K562 (cell line): ENCODE data around the gene FSTL4. TPM values are rescaled to one million over a fixed set of nuclear protein-coding genes. Genes with fewer than 3 reads are reported as not detected.

Source experiments
- ATAC-seq: fragments of 200-7000 bp; cut with Tn5 transposase; 3 replicates; pipeline ENCODE4 v1.9.1; 2020; ENCODE audit warnings: moderate library complexity
- BruUV-seq: library from RNA; stranded (reverse); fragments of 400-500 nt; replicated peaks from 2 replicates; lab custom pipeline; 2021; lab: Mats Ljungman, UMichigan
- CTCF ChIA-PET: fragments of 300-600 bp; formaldehyde crosslinking; extraction: SDS; loops from one replicate; lab custom pipeline; 2021; ENCODE audit warnings: low intra/inter-chr PET ratio; lab: Yijun Ruan, JAX
- POLR2A ChIA-PET: fragments of 300-600, 350-650 bp; sonication (Branson Sonifier 250); formaldehyde crosslinking; extraction: SDS; loops from one replicate; lab custom pipeline; 2021; ENCODE audit warnings: antibody characterized with exemption, inconsistent platforms; lab: Yijun Ruan, JAX
- DNase-seq, 4 experiments: peaks; one replicate each; pipeline versions ENCODE4 v3.0.0 to v3.0.0-alpha.2; 2011 to 2018; ENCODE audit warnings: low spot score in 3 of 4, mixed read lengths in 3 of 4; ENCODE audit errors: extremely low read depth in 1 of 4
- FAIRE-seq: peaks from 2 replicates; lab custom pipeline; 2011; peaks lifted over from hg19 to GRCh38; lab: Jason Lieb, UNC
- H2AFZ ChIP-seq: 2 replicates; pipeline ENCODE4 v1.6.0; 2011; ENCODE audit warnings: low read depth, low read length, control low read depth, inconsistent platforms
- H3K27ac ChIP-seq: fragments of 200-600 bp; 3 replicates; pipeline ENCODE4 v1.8.0; 2011; ENCODE audit warnings: low read depth, mild to moderate bottlenecking, control low read depth, inconsistent platforms, low read length, moderate library complexity, mixed read lengths; ENCODE audit errors: extremely low read depth
- H3K27me3 ChIP-seq, 2 experiments: fragments of 300-600 bp in 1 of 2; 2 replicates in 1 of 2; 3 replicates in 1 of 2; pipeline versions ENCODE4 v1.6.0 to v1.8.0; 2011; ENCODE audit warnings: inconsistent platforms in 2 of 2, low read length in 2 of 2, mild to moderate bottlenecking in 1 of 2, mixed read lengths in 1 of 2, moderate library complexity in 1 of 2; ENCODE audit not compliant: control insufficient read depth in 2 of 2, insufficient read depth in 2 of 2
- H3K36me3 ChIP-seq: fragments of 300-600 bp; 3 replicates; pipeline ENCODE4 v1.8.0; 2011; ENCODE audit warnings: mild to moderate bottlenecking, low read length, inconsistent platforms; ENCODE audit not compliant: control insufficient read depth, insufficient read depth
- H3K4me1 ChIP-seq, 2 experiments: fragments of 200-600 bp in 1 of 2; replicated peaks in 1 of 2; 2 replicates in 1 of 2; 3 replicates in 1 of 2; pipeline versions ENCODE4 v1.5.1 to v1.8.0; 2011; ENCODE audit warnings: inconsistent platforms in 2 of 2, low read length in 2 of 2, mild to moderate bottlenecking in 1 of 2, mixed read lengths in 1 of 2, moderate library complexity in 1 of 2; ENCODE audit not compliant: control insufficient read depth in 2 of 2, insufficient read depth in 2 of 2
- H3K4me2 ChIP-seq: 2 replicates; pipeline ENCODE4 v1.6.1; 2011; ENCODE audit warnings: low read length, control low read depth, inconsistent platforms, mixed read lengths; ENCODE audit not compliant: insufficient read depth
- H3K4me3 ChIP-seq: fragments of 200-600 bp; sonication (generic), shearing (Covaris generic); 2 replicates; pipeline ENCODE4 v1.5.1; 2016; ENCODE audit warnings: control low read depth, inconsistent platforms
- H3K79me2 ChIP-seq: fragments of 200-600 bp; 3 replicates; pipeline ENCODE4 v1.8.0; 2011; ENCODE audit warnings: low read length, inconsistent platforms; ENCODE audit not compliant: control insufficient read depth, insufficient read depth
- H3K9ac ChIP-seq, 2 experiments: 2 replicates each; pipeline versions ENCODE4 v1.6.0 to v1.6.1; 2011; ENCODE audit warnings: low read depth in 2 of 2, low read length in 2 of 2, control low read depth in 1 of 2, inconsistent platforms in 1 of 2, mild to moderate bottlenecking in 1 of 2, mixed read lengths in 1 of 2; ENCODE audit not compliant: insufficient read depth in 1 of 2
- H3K9me1 ChIP-seq: one replicate; pipeline ENCODE4 v1.6.0; 2011; ENCODE audit warnings: inconsistent platforms, mild to moderate bottlenecking, low read length, moderate library complexity; ENCODE audit not compliant: control insufficient read depth, insufficient read depth
- H3K9me3 ChIP-seq: replicated peaks from 2 replicates; pipeline ENCODE4 v1.5.1; 2011; ENCODE audit warnings: low read depth, low read length, inconsistent platforms; ENCODE audit not compliant: control insufficient read depth, insufficient read depth
- H4K20me1 ChIP-seq: replicated peaks from 2 replicates; pipeline ENCODE4 v1.6.1; 2011; ENCODE audit warnings: low read length, inconsistent platforms, mixed read lengths; ENCODE audit not compliant: control insufficient read depth, insufficient read depth
- CUX1 ChIP-seq: fragments of 200-800 bp; sonication (Bioruptor generic); IDR thresholded peaks from 2 replicates; pipeline ENCODE4 v1.6.1; 2016; ENCODE audit warnings: missing genetic modification characterization, missing compliant biosample characterization
- ETS2 ChIP-seq: IDR thresholded peaks from 2 replicates; pipeline ENCODE4 v1.6.1; 2016; ENCODE audit warnings: borderline replicate concordance, missing genetic modification characterization, mild to moderate bottlenecking, moderate library complexity, missing compliant biosample characterization; ENCODE audit not compliant: poor library complexity, severe bottlenecking
- ETV1 ChIP-seq: fragments of 450-650 bp; conservative IDR thresholded peaks from 2 replicates; pipeline ENCODE4 v1.6.1; 2016; ENCODE audit warnings: missing genetic modification characterization, control low read depth, low read depth, missing compliant biosample characterization
- HNRNPUL1 ChIP-seq: fragments of 200-400 bp; formaldehyde crosslinking; IDR thresholded peaks from 2 replicates; pipeline ENCODE4 v1.6.1; 2017; ENCODE audit warnings: low read length
- KAT7 ChIP-seq: sonication (generic); formaldehyde crosslinking; IDR thresholded peaks from 2 replicates; pipeline ENCODE4 v1.8.0; 2022; ENCODE audit warnings: missing genetic modification reagents, mild to moderate bottlenecking, borderline replicate concordance
- KLF13 ChIP-seq: fragments of 450-650 bp; IDR thresholded peaks from 2 replicates; pipeline ENCODE4 v1.6.1; 2016; ENCODE audit warnings: missing genetic modification characterization, low read depth, mild to moderate bottlenecking, missing compliant biosample characterization, moderate library complexity, borderline replicate concordance
- PHB ChIP-seq: fragments of 250-450 bp; sonication (Bioruptor Pico); IDR thresholded peaks from 2 replicates; pipeline ENCODE4 v1.5.0; 2021
- POU5F1 ChIP-seq: fragments of 150-350 bp; IDR thresholded peaks from 2 replicates; pipeline ENCODE4 v1.6.1; 2014; ENCODE audit warnings: borderline replicate concordance, low read length, low read depth, mild to moderate bottlenecking; ENCODE audit not compliant: partially characterized antibody
- ZBED1 ChIP-seq: IDR thresholded peaks from 2 replicates; pipeline ENCODE4 v1.6.1; 2014
- ZNF146 ChIP-seq: IDR thresholded peaks from one replicate; pipeline ENCODE4 v1.6.1; 2018; ENCODE audit warnings: missing compliant biosample characterization; ENCODE audit not compliant: unreplicated experiment
- WGBS: fragments of 100-300 bp; shearing (Covaris generic); methylation state at CpG from one replicate; pipeline ENCODE4 v1.1.6; 2016; ENCODE audit warnings: low coverage, mixed read lengths; ENCODE audit not compliant: insufficient coverage; ENCODE audit errors: missing lambda C conversion rate; 5-methylcytosine and 5-hydroxymethylcytosine counted together
- in situ Hi-C: fragments of 300-500 bp; cut with MboI; formaldehyde crosslinking; loops from 4 replicates; pipeline ENCODE4 v1.15.0; 2018; ENCODE audit warnings: inconsistent platforms, mixed read lengths
- intact Hi-C: fragments of 100-400 bp; cut with micrococcal nuclease; formaldehyde crosslinking; loops from 2 replicates; pipeline ENCODE4 v1.14.2; 2022
- polyA plus RNA-seq, 8 experiments: library from polyadenylated mRNA; depleted of rRNA in 4 of 8; stranded (reverse) in 5 of 8; unstranded in 3 of 8; fragments of >200 nt; fragmentation: Nextera tagmentation in 2 of 8; fragmentation: Illumina TruSeq in 1 of 8; extraction: Ambion mirVana in 2 of 8; extraction: Trizol in 1 of 8; gene quantifications; 2 replicates each; pipeline versions ENCODE4 v1.2.1 to v1.2.3, GENCODE V29; 2011 to 2014; ENCODE audit warnings: inconsistent platforms in 1 of 8, missing spikeins in 1 of 8
- total RNA-seq, 7 experiments: library from RNA; depleted of rRNA in 6 of 7; stranded (reverse); fragments of >200 nt in 6 of 7; fragmentation: Illumina TruSeq in 2 of 7; extraction: Trizol in 2 of 7; gene quantifications; 2 replicates each; pipeline versions ENCODE4 v1.2.1 to v1.2.3, GENCODE V29; 2011 to 2021; ENCODE audit warnings: low replicate concordance in 1 of 7
- TF ChIP-seq, protein P1 (sequence below): fragments of 250-450 bp; sonication (Bioruptor Pico); IDR thresholded peaks from 2 replicates; pipeline ENCODE4 v1.6.1; 2021; ENCODE audit warnings: mild to moderate bottlenecking
- TF ChIP-seq, protein P2 (sequence below): fragments of 250-450 bp; sonication (Bioruptor Pico); IDR thresholded peaks from 2 replicates; pipeline ENCODE4 v1.4.0; 2020; ENCODE audit warnings: mild to moderate bottlenecking, moderate library complexity

The FSTL4 gene
- total and polyA plus RNA-seq, 9 of the 15 experiments (the other 6 are each of a cell fraction or from before 2014, with no cell fraction given) = 0.08 to 0.18 (median 0.10) TPM; not detected in 5

GRCh38 chr5:133242221-133242835, 370.0 kb downstream of the FSTL4 start:
- peaks cover 31 to 42% of the 10 kb centered on the region in 2 experiments for H3K4me1 ChIP-seq
- H2AFZ ChIP-seq = 0 out of 2 replicates have a peak overlapping the region, but pooled peaks have one; percentile 14
- in situ Hi-C loops = no loop called here
- no peaks in the 10 kb centered on the region; the same call in 1 of the 2 replicates for H3K9me3 ChIP-seq
- no peaks in the 10 kb centered on the region for H3K9me1 ChIP-seq
- H3K9ac ChIP-seq = no peak overlapping the region
- ChIA-PET CTCF (no interaction called here), POLR2A (interaction anchor here (1.0 kb wide), 1 partner anchor 21 kb away, joined by 7 read pairs; no protein-coding TSS in a partner anchor)
- H3K36me3 ChIP-seq = no peaks in the 10 kb centered on the region
- H3K79me2 ChIP-seq = no peaks in the 10 kb centered on the region
- no peak overlapping the region for H3K27ac ChIP-seq
- H3K4me3 ChIP-seq = no peak overlapping the region
- WGBS = 61% methylated on average over 4 of the region's 4 CpGs
- H3K27me3 ChIP-seq = no peaks in the 10 kb centered on the region
- DNase-seq = no peak
- intact Hi-C loops = no loop called here
- H3K4me2 ChIP-seq = no peak overlapping the region
- no TSS peak for BruUV-seq
- ATAC-seq = no peak
- no peaks in the 10 kb centered on the region for H4K20me1 ChIP-seq
- no peak for FAIRE-seq
- no peak for TF ChIP-seq PHB (CRISPR knock-in tag)
- no peak for TF ChIP-seq HNRNPUL1
- TF ChIP-seq ETS2 = no peak
- TF ChIP-seq KLF13 (tag) = no peak
- TF ChIP-seq ZNF146 = no peak
- no peak for TF ChIP-seq ZBED1
- TF ChIP-seq, protein P1, sequence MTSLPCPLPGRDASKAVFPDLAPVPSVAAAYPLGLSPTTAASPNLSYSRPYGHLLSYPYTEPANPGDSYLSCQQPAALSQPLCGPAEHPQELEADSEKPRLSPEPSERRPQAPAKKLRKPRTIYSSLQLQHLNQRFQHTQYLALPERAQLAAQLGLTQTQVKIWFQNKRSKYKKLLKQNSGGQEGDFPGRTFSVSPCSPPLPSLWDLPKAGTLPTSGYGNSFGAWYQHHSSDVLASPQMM (CRISPR knock-in tag) = no peak
- TF ChIP-seq CUX1 (CRISPR knock-in tag) = no peak
- TF ChIP-seq POU5F1 = no peak
- no peak for TF ChIP-seq KAT7 (CRISPR knock-in tag)
- no peak for TF ChIP-seq ETV1
- TF ChIP-seq, protein P2, sequence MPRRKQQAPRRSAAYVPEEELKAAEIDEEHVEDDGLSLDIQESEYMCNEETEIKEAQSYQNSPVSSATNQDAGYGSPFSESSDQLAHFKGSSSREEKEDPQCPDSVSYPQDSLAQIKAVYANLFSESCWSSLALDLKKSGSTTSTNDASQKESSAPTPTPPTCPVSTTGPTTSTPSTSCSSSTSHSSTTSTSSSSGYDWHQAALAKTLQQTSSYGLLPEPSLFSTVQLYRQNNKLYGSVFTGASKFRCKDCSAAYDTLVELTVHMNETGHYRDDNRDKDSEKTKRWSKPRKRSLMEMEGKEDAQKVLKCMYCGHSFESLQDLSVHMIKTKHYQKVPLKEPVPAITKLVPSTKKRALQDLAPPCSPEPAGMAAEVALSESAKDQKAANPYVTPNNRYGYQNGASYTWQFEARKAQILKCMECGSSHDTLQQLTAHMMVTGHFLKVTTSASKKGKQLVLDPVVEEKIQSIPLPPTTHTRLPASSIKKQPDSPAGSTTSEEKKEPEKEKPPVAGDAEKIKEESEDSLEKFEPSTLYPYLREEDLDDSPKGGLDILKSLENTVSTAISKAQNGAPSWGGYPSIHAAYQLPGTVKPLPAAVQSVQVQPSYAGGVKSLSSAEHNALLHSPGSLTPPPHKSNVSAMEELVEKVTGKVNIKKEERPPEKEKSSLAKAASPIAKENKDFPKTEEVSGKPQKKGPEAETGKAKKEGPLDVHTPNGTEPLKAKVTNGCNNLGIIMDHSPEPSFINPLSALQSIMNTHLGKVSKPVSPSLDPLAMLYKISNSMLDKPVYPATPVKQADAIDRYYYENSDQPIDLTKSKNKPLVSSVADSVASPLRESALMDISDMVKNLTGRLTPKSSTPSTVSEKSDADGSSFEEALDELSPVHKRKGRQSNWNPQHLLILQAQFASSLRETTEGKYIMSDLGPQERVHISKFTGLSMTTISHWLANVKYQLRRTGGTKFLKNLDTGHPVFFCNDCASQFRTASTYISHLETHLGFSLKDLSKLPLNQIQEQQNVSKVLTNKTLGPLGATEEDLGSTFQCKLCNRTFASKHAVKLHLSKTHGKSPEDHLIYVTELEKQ (CRISPR knock-in tag) = no peak
